GM12875 (cell line): Measurements from ENCODE around the gene ITGAD.

ENCODE experiments used
- H3K4me3 ChIP-seq: one replicate; pipeline ENCODE4 v1.5.1; 2011; ENCODE audit warnings: low read depth, low read length, control low read depth
- TF ChIP-seq, protein P1 (sequence below): IDR thresholded peaks from 2 replicates; pipeline ENCODE4 v1.5.1; 2011; ENCODE audit warnings: low read depth, mild to moderate bottlenecking, control low read depth, inconsistent platforms, low read length, moderate library complexity, borderline replicate concordance; ENCODE audit not compliant: insufficient read depth

Gene ITGAD

GRCh38 chr16:31423801-31424200 lies 30.7 kb downstream of the ITGAD start:
- TF ChIP-seq, protein P1, sequence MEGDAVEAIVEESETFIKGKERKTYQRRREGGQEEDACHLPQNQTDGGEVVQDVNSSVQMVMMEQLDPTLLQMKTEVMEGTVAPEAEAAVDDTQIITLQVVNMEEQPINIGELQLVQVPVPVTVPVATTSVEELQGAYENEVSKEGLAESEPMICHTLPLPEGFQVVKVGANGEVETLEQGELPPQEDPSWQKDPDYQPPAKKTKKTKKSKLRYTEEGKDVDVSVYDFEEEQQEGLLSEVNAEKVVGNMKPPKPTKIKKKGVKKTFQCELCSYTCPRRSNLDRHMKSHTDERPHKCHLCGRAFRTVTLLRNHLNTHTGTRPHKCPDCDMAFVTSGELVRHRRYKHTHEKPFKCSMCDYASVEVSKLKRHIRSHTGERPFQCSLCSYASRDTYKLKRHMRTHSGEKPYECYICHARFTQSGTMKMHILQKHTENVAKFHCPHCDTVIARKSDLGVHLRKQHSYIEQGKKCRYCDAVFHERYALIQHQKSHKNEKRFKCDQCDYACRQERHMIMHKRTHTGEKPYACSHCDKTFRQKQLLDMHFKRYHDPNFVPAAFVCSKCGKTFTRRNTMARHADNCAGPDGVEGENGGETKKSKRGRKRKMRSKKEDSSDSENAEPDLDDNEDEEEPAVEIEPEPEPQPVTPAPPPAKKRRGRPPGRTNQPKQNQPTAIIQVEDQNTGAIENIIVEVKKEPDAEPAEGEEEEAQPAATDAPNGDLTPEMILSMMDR, result no peak
- H3K4me3 ChIP-seq, result no peak overlapping the region

GRCh38 chr16:31427441-31428278 lies 34.5 kb downstream of the ITGAD start:
- H3K4me3 ChIP-seq, result no peak overlapping the region
- TF ChIP-seq, protein P1, result no peak

- H3K4me3 ChIP-seq, result no peak within 1 kb of the TSS
- TF ChIP-seq, protein P1, result no peak
These were observed 35.1 kb downstream of the ITGAD start, which contains the start of gene COX6A2 for GRCh38 chr16:31428279-31428597. Gene COX6A2 (minus strand): TSS chr16:31428360. CDS start chr16:31428325, 35 bp downstream.

- no peak overlapping the region for H3K4me3 ChIP-seq
- TF ChIP-seq, protein P1, result no peak
These were observed 35.6 kb downstream of the ITGAD start for GRCh38 chr16:31428638-31429247.

GRCh38 chr16:31429314-31429713 lies 36.2 kb downstream of the ITGAD start:
- TF ChIP-seq, protein P1, result no peak
- no peak overlapping the region for H3K4me3 ChIP-seq

- TF ChIP-seq, protein P1, result no peak
- H3K4me3 ChIP-seq, result no peak overlapping the region
These were observed 36.7 kb downstream of the ITGAD start for GRCh38 chr16:31429796-31430195.
